Spleen (tissue), 11 donors: Measurements from ENCODE around the gene NTRK1. TPM values are rescaled to one million over a fixed set of nuclear protein-coding genes. Genes with fewer than 3 reads are reported as not detected.

Experiments
- DNase-seq: peaks from one replicate; pipeline ENCODE4 v3.0.0-alpha.2; 2020
- H3K27ac ChIP-seq, 8 donors: fragments of 200-600 bp; sonication (generic) in 7 of 8; 1 replicate in 4 of 8; 2 replicates in 4 of 8; pipeline versions ENCODE4 v1.5.0 to v1.8.0; 2016 to 2021; ENCODE audit warnings: inconsistent platforms in 4 of 8, mild to moderate bottlenecking in 4 of 8, moderate library complexity in 1 of 8
- H3K27me3 ChIP-seq, 7 donors: fragments of 200-600 bp; sonication (generic) in 6 of 7; replicated peaks in 1 of 7; 1 replicate in 4 of 7; 2 replicates in 3 of 7; pipeline versions ENCODE4 v1.5.0 to v1.8.0; 2016 to 2021; ENCODE audit warnings: inconsistent platforms in 3 of 7, mild to moderate bottlenecking in 1 of 7
- H3K36me3 ChIP-seq, 6 donors: fragments of 200-600 bp; sonication (generic) in 5 of 6; 1 replicate in 4 of 6; 2 replicates in 2 of 6; pipeline versions ENCODE4 v1.5.0 to v1.8.0; 2016 to 2021; ENCODE audit warnings: inconsistent platforms in 2 of 6
- H3K4me1 ChIP-seq, 6 donors: fragments of 200-600 bp; sonication (generic) in 5 of 6; 1 replicate in 3 of 6; 2 replicates in 3 of 6; pipeline versions ENCODE4 v1.5.0 to v1.8.0; 2016 to 2021; ENCODE audit warnings: inconsistent platforms in 3 of 6
- H3K4me3 ChIP-seq, 8 donors: fragments of 200-600 bp; sonication (generic) in 7 of 8; 1 replicate in 4 of 8; 2 replicates in 4 of 8; pipeline versions ENCODE4 v1.5.0 to v1.8.0; 2016 to 2021; ENCODE audit warnings: inconsistent platforms in 4 of 8, mild to moderate bottlenecking in 4 of 8, moderate library complexity in 2 of 8
- H3K9me3 ChIP-seq, 8 donors: fragments of 200-600 bp; sonication (generic) in 7 of 8; 1 replicate in 4 of 8; 2 replicates in 4 of 8; pipeline versions ENCODE4 v1.5.0 to v1.8.0; 2016 to 2021; ENCODE audit warnings: inconsistent platforms in 4 of 8
- POLR2A ChIP-seq, 3 donors: fragments of 450-650 bp; IDR thresholded peaks; one replicate each; pipeline ENCODE4 v1.5.1; 2017; ENCODE audit warnings: antibody characterized with exemption in 3 of 3, mild to moderate bottlenecking in 1 of 3
- POLR2AphosphoS5 ChIP-seq, 3 donors: sonication (generic); formaldehyde crosslinking; IDR thresholded peaks; one replicate each; pipeline ENCODE4 v1.5.1; 2017; ENCODE audit warnings: antibody characterized with exemption in 3 of 3
- WGBS, 5 donors: extraction: QIAGEN DNeasy Blood & Tissue Kit in 3 of 5; methylation state at CpG; one replicate each; pipeline versions ENCODE4 v1.1.5 to v1.1.7; 2013 to 2018; 5-methylcytosine and 5-hydroxymethylcytosine counted together
- intact Hi-C: fragments of 100-400 bp; cut with DNase I; formaldehyde crosslinking; loops from one replicate; pipeline ENCODE4 v1.15.0; 2023; ENCODE audit warnings: low total_unique reads
- polyA plus RNA-seq, 3 donors: library from polyadenylated mRNA; stranded (reverse); fragments of 200-250 nt; gene quantifications; one replicate each; pipeline ENCODE4 v1.2.1, GENCODE V29; 2013
- total RNA-seq, 7 donors: library from RNA; depleted of rRNA in 3 of 7; stranded (reverse); fragments of >200 nt in 3 of 7; fragmentation: NEBNext Ultra II Directional in 4 of 7; extraction: Animal tissue kit (Norgen Biotek cat#: 25700) in 4 of 7; gene quantifications; one replicate each; pipeline versions ENCODE4 v1.1.0 to v1.2.1, GENCODE V29; 2016 to 2021
- TF ChIP-seq, protein P1 (sequence below), 11 experiments: fragments of 200-600 bp in 7 of 11; fragments of 450-650 bp in 4 of 11; sonication (generic) in 4 of 11; IDR thresholded peaks in 8 of 11; conservative IDR thresholded peaks in 3 of 11; 1 replicate in 7 of 11; 2 replicates in 4 of 11; pipeline versions ENCODE4 v1.4.0 to v1.8.0; 2016 to 2021; ENCODE audit warnings: antibody characterized with exemption in 11 of 11, inconsistent platforms in 4 of 11, mild to moderate bottlenecking in 1 of 11
- donor health status: healthy with polysubstance abuse.
- donor health status: DM: no; HTN: no; CAD: no; lungs with moderate emphysema.
- donor health status: DM: no; HTN: no; CAD: no.
- donor health status: Bipolar disorder and iron deficiency.
- donor health status: healthy.
- donor health status: DM: no; HTN: no; CAD: no.
- donor health status: DM: yes; HTN: yes; CAD: no.

The NTRK1 gene
- total and polyA plus RNA-seq, 10 donors, result 0.09 to 1.4 (median 0.24) TPM; not detected in 4

DNA sequence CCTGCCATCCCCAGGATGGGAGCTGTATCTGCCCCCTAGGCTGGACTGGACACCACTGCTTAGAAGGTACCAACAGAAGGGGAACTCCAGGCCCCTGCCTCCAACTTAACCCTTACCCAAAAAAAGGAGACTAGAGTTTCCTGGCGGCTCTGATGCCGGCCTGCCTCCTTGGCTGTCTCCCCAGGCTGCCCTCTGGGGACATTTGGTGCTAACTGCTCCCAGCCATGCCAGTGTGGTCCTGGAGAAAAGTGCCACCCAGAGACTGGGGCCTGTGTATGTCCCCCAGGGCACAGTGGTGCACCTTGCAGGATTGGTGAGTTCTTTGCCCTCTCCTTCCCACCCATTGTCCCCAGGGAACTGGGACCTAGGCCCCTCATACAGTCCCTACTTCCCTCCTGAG is 51.6 kb downstream of the NTRK1 start:
- peaks cover 0 to 80% (median 9%) of the 10 kb centered on the region in 6 donors for H3K36me3 ChIP-seq
- intact Hi-C loops, result no loop called here

DNA sequence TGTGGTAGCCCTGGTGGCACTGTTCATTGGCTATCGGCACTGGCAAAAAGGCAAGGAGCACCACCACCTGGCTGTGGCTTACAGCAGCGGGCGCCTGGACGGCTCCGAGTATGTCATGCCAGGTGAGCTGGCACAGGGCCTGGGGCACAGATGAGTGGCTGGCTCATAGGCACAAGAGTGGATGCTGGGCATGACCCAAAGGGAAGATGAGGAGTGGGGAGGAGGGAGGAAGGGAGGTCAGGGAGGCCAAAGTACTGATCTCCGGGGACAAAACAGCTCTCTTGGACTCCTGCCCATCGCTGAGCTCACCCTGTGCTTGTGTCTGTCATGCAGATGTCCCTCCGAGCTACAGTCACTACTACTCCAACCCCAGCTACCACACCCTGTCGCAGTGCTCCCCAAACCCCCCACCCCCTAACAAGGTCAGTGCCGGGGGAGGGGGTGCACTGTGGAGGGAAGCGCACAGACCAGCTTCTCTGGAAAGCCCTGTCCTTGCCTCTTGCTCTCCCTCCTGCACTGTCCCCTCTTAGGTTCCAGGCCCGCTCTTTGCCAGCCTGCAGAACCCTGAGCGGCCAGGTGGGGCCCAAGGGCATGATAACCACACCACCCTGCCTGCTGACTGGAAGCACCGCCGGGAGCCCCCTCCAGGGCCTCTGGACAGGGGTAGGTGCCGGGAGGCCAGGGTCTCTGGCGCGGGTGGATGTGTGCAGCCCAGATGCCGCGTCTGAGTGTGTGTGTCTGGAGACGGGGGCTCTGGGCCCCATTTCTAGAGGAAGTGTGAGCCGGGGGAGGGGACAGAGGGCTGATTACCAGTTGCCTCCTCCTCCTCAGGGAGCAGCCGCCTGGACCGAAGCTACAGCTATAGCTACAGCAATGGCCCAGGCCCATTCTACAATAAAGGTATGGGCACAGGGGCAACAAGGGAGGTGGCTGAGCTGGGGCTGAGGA is 52.5 kb downstream of the NTRK1 start:
- H3K27me3 ChIP-seq, result peaks cover 0 to 52% (median 0%) of the 10 kb centered on the region in 7 donors
- H3K27ac ChIP-seq, result no peak overlapping the region
- peaks cover 0 to 6% (median 0%) of the 10 kb centered on the region in 8 donors for H3K9me3 ChIP-seq
- 59 to 83% (median 76%) methylated on average over 15 to 24 of the region's 24 CpGs for WGBS, 5 donors
- no peak overlapping the region for H3K4me3 ChIP-seq
- DNase-seq, result no peak
- intact Hi-C loops, result no loop called here
- H3K4me1 ChIP-seq, result peaks cover 0 to 30% (median 2%) of the 10 kb centered on the region in 6 donors
- H3K36me3 ChIP-seq, result peaks cover 0 to 74% (median 9%) of the 10 kb centered on the region in 6 donors
- TF ChIP-seq POLR2A (IDR thresholded peaks at IDR 0.05) (no peak), POLR2AphosphoS5 (IDR thresholded peaks at IDR 0.05) (no peak)
- TF ChIP-seq, protein P1, sequence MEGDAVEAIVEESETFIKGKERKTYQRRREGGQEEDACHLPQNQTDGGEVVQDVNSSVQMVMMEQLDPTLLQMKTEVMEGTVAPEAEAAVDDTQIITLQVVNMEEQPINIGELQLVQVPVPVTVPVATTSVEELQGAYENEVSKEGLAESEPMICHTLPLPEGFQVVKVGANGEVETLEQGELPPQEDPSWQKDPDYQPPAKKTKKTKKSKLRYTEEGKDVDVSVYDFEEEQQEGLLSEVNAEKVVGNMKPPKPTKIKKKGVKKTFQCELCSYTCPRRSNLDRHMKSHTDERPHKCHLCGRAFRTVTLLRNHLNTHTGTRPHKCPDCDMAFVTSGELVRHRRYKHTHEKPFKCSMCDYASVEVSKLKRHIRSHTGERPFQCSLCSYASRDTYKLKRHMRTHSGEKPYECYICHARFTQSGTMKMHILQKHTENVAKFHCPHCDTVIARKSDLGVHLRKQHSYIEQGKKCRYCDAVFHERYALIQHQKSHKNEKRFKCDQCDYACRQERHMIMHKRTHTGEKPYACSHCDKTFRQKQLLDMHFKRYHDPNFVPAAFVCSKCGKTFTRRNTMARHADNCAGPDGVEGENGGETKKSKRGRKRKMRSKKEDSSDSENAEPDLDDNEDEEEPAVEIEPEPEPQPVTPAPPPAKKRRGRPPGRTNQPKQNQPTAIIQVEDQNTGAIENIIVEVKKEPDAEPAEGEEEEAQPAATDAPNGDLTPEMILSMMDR (IDR thresholded peaks at IDR 0.05 in 8 of 11, conservative IDR thresholded peaks at IDR 0.05 in 3 of 11), result no peak

More for the DNA sequence above, 51.6 kb downstream of the NTRK1 start:
- 70 to 82% (median 77%) methylated on average over 2 of the region's 2 CpGs; no CpG with 5 or more reads in 1 of the 5 donors for WGBS, 5 donors
- no peak for DNase-seq
- Histone ChIP-seq H3K4me1 (peaks cover 0 to 34% (median 4%) of the 10 kb centered on the region in 6 donors), H3K4me3 (no peak overlapping the region), H3K27ac (no peak overlapping the region), H3K27me3 (peaks cover 0 to 44% (median 0%) of the 10 kb centered on the region in 7 donors), H3K9me3 (no peaks in the 10 kb centered on the region)
- TF ChIP-seq, protein P1 (IDR thresholded peaks at IDR 0.05 in 8 of 11, conservative IDR thresholded peaks at IDR 0.05 in 3 of 11), result no peak
- TF ChIP-seq POLR2AphosphoS5 (IDR thresholded peaks at IDR 0.05) (no peak), POLR2A (IDR thresholded peaks at IDR 0.05) (no peak)

DNA sequence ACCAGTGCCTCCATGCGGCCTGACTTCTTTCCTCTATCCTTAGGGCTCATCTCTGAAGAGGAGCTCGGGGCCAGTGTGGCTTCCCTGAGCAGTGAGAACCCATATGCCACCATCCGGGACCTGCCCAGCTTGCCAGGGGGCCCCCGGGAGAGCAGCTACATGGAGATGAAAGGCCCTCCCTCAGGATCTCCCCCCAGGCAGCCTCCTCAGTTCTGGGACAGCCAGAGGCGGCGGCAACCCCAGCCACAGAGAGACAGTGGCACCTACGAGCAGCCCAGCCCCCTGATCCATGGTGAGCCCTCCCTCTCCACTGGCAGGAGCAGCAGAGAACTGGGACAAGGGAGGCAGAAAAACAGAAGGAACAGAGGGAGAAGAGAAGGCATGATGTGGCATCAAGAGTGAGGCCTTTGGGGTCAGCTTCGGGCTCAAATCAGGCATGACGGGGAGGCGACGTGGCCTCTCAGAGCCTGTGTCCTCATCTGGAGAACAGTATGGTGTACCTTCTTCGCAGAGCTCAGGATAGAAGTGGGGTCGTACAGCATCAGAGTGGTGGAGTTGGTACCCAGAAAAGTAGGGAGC is 53.2 kb downstream of the NTRK1 start:
- no peak overlapping the region for H3K4me3 ChIP-seq
- no peak for DNase-seq
- peaks cover 0 to 56% (median 0%) of the 10 kb centered on the region in 7 donors for H3K27me3 ChIP-seq
- intact Hi-C loops, result no loop called here
- peaks cover 0 to 9% (median 0%) of the 10 kb centered on the region in 8 donors for H3K9me3 ChIP-seq
- H3K36me3 ChIP-seq, result peaks cover 0 to 66% (median 7%) of the 10 kb centered on the region in 6 donors
- WGBS, 5 donors, result 79 to 89% (median 83%) methylated on average over 12 to 13 of the region's 13 CpGs
- no peak for TF ChIP-seq POLR2A (IDR thresholded peaks at IDR 0.05)
- TF ChIP-seq, protein P1 (IDR thresholded peaks at IDR 0.05 in 8 of 11, conservative IDR thresholded peaks at IDR 0.05 in 3 of 11), result no peak
- H3K4me1 ChIP-seq, result peaks cover 0 to 30% (median 2%) of the 10 kb centered on the region in 6 donors
- no peak overlapping the region for H3K27ac ChIP-seq
